Epithelial cell of proximal tubule (primary cell): ENCODE results near the gene PYDC2. TPM values are rescaled to one million over a fixed set of nuclear protein-coding genes. Genes with fewer than 3 reads are reported as not detected.

Experiments
- DNase-seq: peaks from one replicate; pipeline ENCODE4 v3.0.0-alpha.2; 2011; ENCODE audit warnings: low read depth
- H3K4me3 ChIP-seq: 2 replicates; pipeline ENCODE4 v1.5.1; 2011; ENCODE audit warnings: low read depth, mild to moderate bottlenecking, low read length
- CTCF ChIP-seq: conservative IDR thresholded peaks from 2 replicates; pipeline ENCODE4 v1.5.1; 2012; ENCODE audit warnings: low read depth, mild to moderate bottlenecking, low read length
- total RNA-seq: library from RNA; depleted of rRNA; stranded (reverse); fragments of >200 nt; gene quantifications from 2 replicates; pipeline ENCODE4 v1.2.3, GENCODE V29; 2015

PYDC2 gene
- total RNA-seq, result not detected in 2 replicates

GRCh38 chr3:191461113-191461595 lies at the start of gene PYDC2:
Gene PYDC2, plus strand, starts transcription at chr3:191461163. Its CDS starts 0 bp downstream, at chr3:191461163.
- DNase-seq, result no peak
- no peak within 1 kb of the TSS for H3K4me3 ChIP-seq
- no peak for TF ChIP-seq CTCF

- TF ChIP-seq CTCF, result no peak
- peak; percentile 15 for DNase-seq
- no peak overlapping the region for H3K4me3 ChIP-seq
Measured at GRCh38 chr3:191412759-191413158, 48.2 kb upstream of the PYDC2 start.

- H3K4me3 ChIP-seq, result no peak overlapping the region
- no peak for TF ChIP-seq CTCF
- no peak for DNase-seq
Measured at GRCh38 chr3:191414286-191414685, 46.7 kb upstream of the PYDC2 start.

- no peak for TF ChIP-seq CTCF
- H3K4me3 ChIP-seq, result no peak overlapping the region
- DNase-seq, result no peak
Measured at GRCh38 chr3:191414732-191415131, 46.2 kb upstream of the PYDC2 start.

GRCh38 chr3:191415566-191415965 lies 45.4 kb upstream of the PYDC2 start:
- DNase-seq, result no peak
- H3K4me3 ChIP-seq, result no peak overlapping the region
- no peak for TF ChIP-seq CTCF

- no peak for DNase-seq
- no peak overlapping the region for H3K4me3 ChIP-seq
- TF ChIP-seq CTCF, result no peak
Measured at GRCh38 chr3:191417457-191417729, 43.6 kb upstream of the PYDC2 start.

- TF ChIP-seq CTCF, result no peak
- no peak for DNase-seq
Measured at GRCh38 chr3:191420771-191421170, 40.2 kb upstream of the PYDC2 start.

More at GRCh38 chr3:191420771-191421170, 40.2 kb upstream of the PYDC2 start:
- H3K4me3 ChIP-seq, result no peak overlapping the region
